ENCODE data around the gene SLC6A19.

The SLC6A19 gene

DNA sequence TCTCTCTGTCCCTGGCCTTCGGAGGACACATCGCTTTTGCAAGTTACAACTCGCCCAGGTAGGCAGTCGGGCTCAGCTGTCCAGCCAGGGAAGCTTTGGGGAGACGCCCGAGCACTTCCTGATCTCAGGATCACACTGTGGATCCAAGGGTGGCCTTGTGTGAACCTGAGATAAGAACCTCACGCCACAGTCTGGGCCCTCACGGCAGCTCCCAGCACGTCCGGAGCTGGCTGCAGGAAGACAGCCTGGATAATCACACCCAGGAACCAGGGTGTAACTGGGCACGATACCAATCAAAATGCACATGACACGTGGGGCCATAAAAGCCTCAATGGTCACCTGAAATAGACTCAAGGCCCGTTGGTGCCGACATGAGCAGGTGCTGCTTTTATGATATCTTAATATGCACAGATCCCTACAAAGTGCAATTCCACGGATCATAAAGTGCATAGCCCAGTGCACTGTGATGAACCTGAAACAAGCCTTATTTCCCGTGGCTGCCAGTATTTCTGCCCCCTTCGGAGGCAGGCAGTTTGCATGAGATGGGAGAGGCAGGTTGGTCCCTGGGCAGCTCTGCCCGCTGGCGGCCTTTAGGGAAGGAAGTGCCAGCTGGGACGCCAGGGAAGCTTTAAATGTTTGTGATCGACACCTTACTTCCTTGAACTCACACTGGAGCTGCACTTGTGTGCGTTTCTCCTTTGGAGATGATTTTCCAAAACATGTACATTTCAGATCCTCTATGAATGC lies 38.3 kb downstream of the SLC6A19 start:
- no peaks in the 10 kb centered on the region for H4K20me1 ChIP-seq (ENCODE audit: insufficient read depth, low read length)
- no peak overlapping the region for H3K4me2 ChIP-seq (ENCODE audit: low read length)
- no peaks in the 10 kb centered on the region for H3K9me3 ChIP-seq (ENCODE audit: insufficient read depth, low read length)
- no peaks in the 10 kb centered on the region for H3K27me3 ChIP-seq (ENCODE audit: low read depth, low read length)
- no peak overlapping the region for H3K9ac ChIP-seq (ENCODE audit: low read length)
- no peaks in the 10 kb centered on the region for H3K36me3 ChIP-seq (replicated peaks; ENCODE audit: low read depth, low read length)
- no peak overlapping the region for H3K4me3 ChIP-seq (ENCODE audit: low read length)
- H2AFZ ChIP-seq (ENCODE audit: low read depth, low read length), result no peak overlapping the region
- no peak overlapping the region for H3K27ac ChIP-seq (ENCODE audit: low read length)
- no peaks in the 10 kb centered on the region for H3K4me1 ChIP-seq (ENCODE audit: low read length)
- TF ChIP-seq, protein P1, sequence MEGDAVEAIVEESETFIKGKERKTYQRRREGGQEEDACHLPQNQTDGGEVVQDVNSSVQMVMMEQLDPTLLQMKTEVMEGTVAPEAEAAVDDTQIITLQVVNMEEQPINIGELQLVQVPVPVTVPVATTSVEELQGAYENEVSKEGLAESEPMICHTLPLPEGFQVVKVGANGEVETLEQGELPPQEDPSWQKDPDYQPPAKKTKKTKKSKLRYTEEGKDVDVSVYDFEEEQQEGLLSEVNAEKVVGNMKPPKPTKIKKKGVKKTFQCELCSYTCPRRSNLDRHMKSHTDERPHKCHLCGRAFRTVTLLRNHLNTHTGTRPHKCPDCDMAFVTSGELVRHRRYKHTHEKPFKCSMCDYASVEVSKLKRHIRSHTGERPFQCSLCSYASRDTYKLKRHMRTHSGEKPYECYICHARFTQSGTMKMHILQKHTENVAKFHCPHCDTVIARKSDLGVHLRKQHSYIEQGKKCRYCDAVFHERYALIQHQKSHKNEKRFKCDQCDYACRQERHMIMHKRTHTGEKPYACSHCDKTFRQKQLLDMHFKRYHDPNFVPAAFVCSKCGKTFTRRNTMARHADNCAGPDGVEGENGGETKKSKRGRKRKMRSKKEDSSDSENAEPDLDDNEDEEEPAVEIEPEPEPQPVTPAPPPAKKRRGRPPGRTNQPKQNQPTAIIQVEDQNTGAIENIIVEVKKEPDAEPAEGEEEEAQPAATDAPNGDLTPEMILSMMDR (IDR thresholded peaks at IDR 0.05; ENCODE audit: low read depth, low read length), result no peak
- no peak for TF ChIP-seq EZH2phosphoT487 (IDR thresholded peaks at IDR 0.05; ENCODE audit: low read depth)
- no peaks in the 10 kb centered on the region for H3K79me2 ChIP-seq (ENCODE audit: low read length)

- Histone ChIP-seq H2AFZ (ENCODE audit: low read depth, low read length) (no peak overlapping the region), H3K79me2 (ENCODE audit: low read length) (no peaks in the 10 kb centered on the region), H3K4me2 (ENCODE audit: low read length) (no peak overlapping the region), H3K9ac (ENCODE audit: low read length) (no peak overlapping the region), H3K27me3 (ENCODE audit: low read depth, low read length) (no peaks in the 10 kb centered on the region), H3K4me1 (ENCODE audit: low read length) (no peaks in the 10 kb centered on the region), H3K36me3 (replicated peaks; ENCODE audit: low read depth, low read length) (no peaks in the 10 kb centered on the region), H3K9me3 (ENCODE audit: insufficient read depth, low read length) (no peaks in the 10 kb centered on the region), H3K4me3 (ENCODE audit: low read length) (no peak overlapping the region), H3K27ac (ENCODE audit: low read length) (no peak overlapping the region), H4K20me1 (ENCODE audit: insufficient read depth, low read length) (no peaks in the 10 kb centered on the region)
- no peak for TF ChIP-seq EZH2phosphoT487 (IDR thresholded peaks at IDR 0.05; ENCODE audit: low read depth)
- TF ChIP-seq, protein P1 (IDR thresholded peaks at IDR 0.05; ENCODE audit: low read depth, low read length), result no peak
Observed at GRCh38 chr5:1240496-1241260, 39.3 kb downstream of the SLC6A19 start.

DNA sequence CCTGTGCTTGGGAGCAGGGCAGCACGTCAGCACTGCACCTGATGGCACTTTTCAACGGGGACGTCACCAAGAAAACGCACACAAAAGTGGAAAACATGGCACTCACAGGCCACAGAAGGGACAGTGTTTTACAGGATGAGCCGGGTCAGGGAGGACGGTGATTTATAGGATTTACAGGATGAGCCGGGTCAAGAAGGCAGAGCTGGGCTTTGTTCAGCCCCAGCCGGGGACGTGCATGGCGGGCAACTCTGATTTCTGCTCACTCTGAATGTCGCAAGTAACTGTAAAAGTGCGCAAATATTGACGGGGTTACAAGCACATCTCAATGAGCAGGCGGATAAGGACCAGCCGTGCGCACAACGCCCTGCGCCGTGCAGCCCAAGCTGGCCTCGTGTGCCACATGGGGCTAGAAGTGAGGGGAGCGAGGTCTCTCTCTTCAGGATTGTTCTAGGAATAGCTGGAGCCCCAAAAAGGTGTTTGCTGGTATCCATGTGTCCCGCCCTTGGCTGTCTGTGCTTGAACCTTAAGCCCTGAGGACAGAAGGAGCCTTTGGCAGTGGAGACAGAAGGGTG lies 40.2 kb downstream of the SLC6A19 start:
- TF ChIP-seq, protein P1 (IDR thresholded peaks at IDR 0.05; ENCODE audit: low read depth, low read length), result no peak
- no peak for TF ChIP-seq EZH2phosphoT487 (IDR thresholded peaks at IDR 0.05; ENCODE audit: low read depth)
- H2AFZ ChIP-seq (ENCODE audit: low read depth, low read length), result no peak overlapping the region
- no peak overlapping the region for H3K9ac ChIP-seq (ENCODE audit: low read length)
- no peaks in the 10 kb centered on the region for H3K79me2 ChIP-seq (ENCODE audit: low read length)
- no peaks in the 10 kb centered on the region for H3K4me1 ChIP-seq (ENCODE audit: low read length)
- no peaks in the 10 kb centered on the region for H4K20me1 ChIP-seq (ENCODE audit: insufficient read depth, low read length)
- H3K9me3 ChIP-seq (ENCODE audit: insufficient read depth, low read length), result no peaks in the 10 kb centered on the region
- no peak overlapping the region for H3K4me3 ChIP-seq (ENCODE audit: low read length)
- no peak overlapping the region for H3K4me2 ChIP-seq (ENCODE audit: low read length)
- no peak overlapping the region for H3K27ac ChIP-seq (ENCODE audit: low read length)
- H3K27me3 ChIP-seq (ENCODE audit: low read depth, low read length), result no peaks in the 10 kb centered on the region
- H3K36me3 ChIP-seq (replicated peaks; ENCODE audit: low read depth, low read length), result no peaks in the 10 kb centered on the region

Measured in OCI-LY3 (cell line).